Vagina (tissue), 2 donors: ENCODE results near the gene PLD1. TPM values are rescaled to one million over a fixed set of nuclear protein-coding genes. Genes with fewer than 3 reads are reported as not detected.

Experiments used
- DNase-seq, 2 donors: peaks; one replicate each; pipeline ENCODE4 v3.0.0-alpha.2; 2017; ENCODE audit errors: extremely low spot score in 2 of 2
- H3K27ac ChIP-seq: fragments of 200-600 bp; sonication (generic); one replicate; pipeline ENCODE4 v1.5.1; 2019
- H3K27me3 ChIP-seq: fragments of 200-600 bp; sonication (generic); one replicate; pipeline ENCODE4 v1.5.1; 2019
- H3K36me3 ChIP-seq, 2 donors: fragments of 200-600 bp; sonication (generic); one replicate each; pipeline ENCODE4 v1.5.1; 2017 to 2019
- H3K4me1 ChIP-seq: fragments of 200-600 bp; sonication (generic); one replicate; pipeline ENCODE4 v1.5.1; 2019
- H3K4me3 ChIP-seq, 2 donors: fragments of 200-600 bp; sonication (generic); 1 replicate in 1 of 2; 2 replicates in 1 of 2; pipeline ENCODE4 v1.5.1; 2016 to 2019
- H3K9me3 ChIP-seq: fragments of 200-600 bp; sonication (generic); one replicate; pipeline ENCODE4 v1.5.1; 2019
- CTCF ChIP-seq, 3 experiments: fragments of 450-650 bp in 2 of 3; fragments of 200-600 bp in 1 of 3; sonication (generic) in 1 of 3; IDR thresholded peaks; one replicate each; pipeline ENCODE4 v1.5.1; 2017 to 2019; ENCODE audit warnings: antibody characterized with exemption in 3 of 3, mild to moderate bottlenecking in 2 of 3, moderate library complexity in 2 of 3
- POLR2A ChIP-seq, 2 donors: fragments of 450-650 bp; IDR thresholded peaks; one replicate each; pipeline ENCODE4 v1.6.1; 2017; ENCODE audit warnings: antibody characterized with exemption in 2 of 2, mild to moderate bottlenecking in 2 of 2, moderate library complexity in 2 of 2
- POLR2AphosphoS5 ChIP-seq, 2 donors: sonication (generic); formaldehyde crosslinking; IDR thresholded peaks; one replicate each; pipeline ENCODE4 v1.9.0; 2017; ENCODE audit warnings: antibody characterized with exemption in 2 of 2, mild to moderate bottlenecking in 2 of 2, low read depth in 1 of 2; ENCODE audit not compliant: insufficient read depth in 1 of 2
- intact Hi-C: fragments of 100-400 bp; cut with DNase I; formaldehyde crosslinking; loops from one replicate; pipeline ENCODE4 v1.15.1; 2023
- total RNA-seq: library from RNA; depleted of rRNA; stranded (reverse); fragments of >200 nt; gene quantifications from one replicate; pipeline ENCODE4 v1.2.3, GENCODE V29; 2016

Gene PLD1
- total RNA-seq, 1 donor from 2014 or later, result 35.6 TPM

GRCh38 chr3:171678971-171679492 lies 131.3 kb downstream of the PLD1 start:
- Histone ChIP-seq H3K27me3 (no peaks in the 10 kb centered on the region), H3K36me3 (no peaks in the 10 kb centered on the region), H3K9me3 (no peaks in the 10 kb centered on the region), H3K4me3 (no peak overlapping the region), H3K27ac (no peak overlapping the region), H3K4me1 (no peaks in the 10 kb centered on the region)
- intact Hi-C loops, result no loop called here
- no peak for TF ChIP-seq POLR2AphosphoS5 (IDR thresholded peaks at IDR 0.05; ENCODE audit: insufficient read depth in 1 of 2, low read depth in 1 of 2)
- TF ChIP-seq POLR2A (IDR thresholded peaks at IDR 0.05), result no peak
- TF ChIP-seq CTCF (IDR thresholded peaks at IDR 0.05), result no peak
- no peak for DNase-seq

GRCh38 chr3:171677706-171678105 lies 132.6 kb downstream of the PLD1 start:
- DNase-seq, result no peak
- Histone ChIP-seq H3K4me3 (no peak overlapping the region), H3K36me3 (no peaks in the 10 kb centered on the region), H3K27ac (no peak overlapping the region), H3K4me1 (no peaks in the 10 kb centered on the region), H3K9me3 (no peaks in the 10 kb centered on the region), H3K27me3 (no peaks in the 10 kb centered on the region)
- intact Hi-C loops, result no loop called here
- no peak for TF ChIP-seq POLR2AphosphoS5 (IDR thresholded peaks at IDR 0.05; ENCODE audit: insufficient read depth in 1 of 2, low read depth in 1 of 2)
- TF ChIP-seq CTCF (IDR thresholded peaks at IDR 0.05), result no peak
- no peak for TF ChIP-seq POLR2A (IDR thresholded peaks at IDR 0.05)

- Histone ChIP-seq H3K27ac (no peak overlapping the region), H3K27me3 (no peaks in the 10 kb centered on the region), H3K4me3 (no peak overlapping the region), H3K4me1 (no peaks in the 10 kb centered on the region), H3K36me3 (no peaks in the 10 kb centered on the region), H3K9me3 (no peaks in the 10 kb centered on the region)
- DNase-seq, result no peak
- intact Hi-C loops, result no loop called here
- peak in 1 of 2 donors; percentile 9 for TF ChIP-seq POLR2AphosphoS5 (IDR thresholded peaks at IDR 0.05; ENCODE audit: insufficient read depth in 1 of 2, low read depth in 1 of 2)
- no peak for TF ChIP-seq CTCF (IDR thresholded peaks at IDR 0.05)
- TF ChIP-seq POLR2A (IDR thresholded peaks at IDR 0.05), result no peak
These were observed 133.6 kb downstream of the PLD1 start for GRCh38 chr3:171676601-171677175.

- Histone ChIP-seq H3K4me3 (no peak overlapping the region), H3K4me1 (no peaks in the 10 kb centered on the region), H3K27me3 (no peaks in the 10 kb centered on the region), H3K27ac (no peak overlapping the region), H3K36me3 (no peaks in the 10 kb centered on the region), H3K9me3 (no peaks in the 10 kb centered on the region)
- DNase-seq, result no peak
- intact Hi-C loops, result no loop called here
- TF ChIP-seq CTCF (IDR thresholded peaks at IDR 0.05), result no peak
- no peak for TF ChIP-seq POLR2AphosphoS5 (IDR thresholded peaks at IDR 0.05; ENCODE audit: insufficient read depth in 1 of 2, low read depth in 1 of 2)
- no peak for TF ChIP-seq POLR2A (IDR thresholded peaks at IDR 0.05)
These were observed 136.3 kb downstream of the PLD1 start for GRCh38 chr3:171673951-171674350.

- Histone ChIP-seq H3K36me3 (no peaks in the 10 kb centered on the region), H3K9me3 (no peaks in the 10 kb centered on the region)
- TF ChIP-seq POLR2A (IDR thresholded peaks at IDR 0.05) (no peak), CTCF (IDR thresholded peaks at IDR 0.05) (no peak), POLR2AphosphoS5 (IDR thresholded peaks at IDR 0.05; ENCODE audit: insufficient read depth in 1 of 2, low read depth in 1 of 2) (no peak)
These were observed 137.7 kb downstream of the PLD1 start for GRCh38 chr3:171672538-171672937.

More at GRCh38 chr3:171672538-171672937, 137.7 kb downstream of the PLD1 start:
- H3K27ac ChIP-seq, result no peak overlapping the region
- H3K27me3 ChIP-seq, result no peaks in the 10 kb centered on the region
- H3K4me1 ChIP-seq, result no peaks in the 10 kb centered on the region
- intact Hi-C loops, result no loop called here
- H3K4me3 ChIP-seq, result no peak overlapping the region
- DNase-seq, result no peak
